H54 (cell line): ENCODE measurements around the gene PRKAG3.

ENCODE experiments used
- DNase-seq: peaks from one replicate; pipeline ENCODE4 v3.0.0; 2011; ENCODE audit warnings: low spot score, mixed read lengths; ENCODE audit not compliant: insufficient read length
- FAIRE-seq: peaks from 3 replicates; lab custom pipeline; 2011; peaks lifted over from hg19 to GRCh38; lab: Jason Lieb, UNC
- POLR2A ChIP-seq: IDR thresholded peaks from 2 replicates; pipeline ENCODE4 v1.6.1; 2011; ENCODE audit warnings: low read depth, mild to moderate bottlenecking, low read length

The PRKAG3 gene

GRCh38 chr2:218822622-218823021, 9.0 kb downstream of the PRKAG3 start:
- no peak for TF ChIP-seq POLR2A
- DNase-seq (no peak), FAIRE-seq (no peak)

GRCh38 chr2:218821605-218822211, 9.9 kb downstream of the PRKAG3 start:
- TF ChIP-seq POLR2A, result no peak
- FAIRE-seq (no peak), DNase-seq (no peak)

DNA sequence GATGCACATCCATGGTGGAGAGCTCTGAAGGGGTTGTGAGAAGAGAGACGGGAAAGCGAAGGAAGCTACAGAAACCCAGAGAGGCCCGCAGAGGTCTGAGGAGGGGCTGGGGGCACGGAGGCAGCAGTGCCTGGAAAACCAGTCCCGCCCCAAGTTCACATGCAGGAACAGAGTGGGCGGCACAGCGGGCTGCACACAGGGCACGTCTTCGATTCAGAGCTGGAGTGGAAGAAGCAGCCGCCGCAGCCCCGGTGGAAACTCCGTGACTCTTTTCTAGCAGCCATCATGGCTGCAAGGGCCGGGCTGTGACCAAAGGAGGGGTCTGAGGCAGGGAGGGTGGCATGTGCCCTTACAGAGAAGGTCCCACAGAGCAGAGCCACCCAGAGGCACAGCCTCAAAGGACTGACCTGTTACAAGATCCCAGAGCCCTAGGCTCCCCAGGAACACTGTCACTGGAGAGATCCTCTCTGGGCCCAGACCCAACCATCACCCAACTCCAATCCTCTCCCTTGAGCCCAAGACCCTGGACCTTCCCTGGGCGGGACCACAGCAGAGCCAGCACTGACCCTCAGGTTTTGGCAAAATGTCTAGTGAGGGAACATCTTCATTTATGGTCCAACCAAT, 10.7 kb downstream of the PRKAG3 start:
- DNase-seq (no peak), FAIRE-seq (no peak)
- no peak for TF ChIP-seq POLR2A

DNA sequence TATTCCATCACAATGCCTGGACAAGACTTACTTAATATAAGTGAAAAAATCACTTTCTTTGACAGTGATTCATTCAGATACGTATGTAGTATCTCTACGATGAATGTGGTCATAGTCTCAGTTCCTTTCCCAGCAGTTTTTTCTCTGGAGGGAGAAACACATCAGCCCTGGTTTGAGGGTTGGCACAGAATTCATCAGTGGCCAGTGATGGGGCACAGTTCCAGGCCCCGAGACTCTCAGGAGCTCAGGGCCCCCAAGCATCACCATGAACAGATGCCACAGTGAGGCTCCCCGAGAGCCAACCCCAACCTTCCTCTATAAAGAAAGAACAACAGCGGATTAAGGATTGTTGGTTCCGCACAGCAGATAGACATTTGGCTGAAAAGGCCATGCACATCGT, 12.5 kb downstream of the PRKAG3 start:
- FAIRE-seq, result no peak

DNA sequence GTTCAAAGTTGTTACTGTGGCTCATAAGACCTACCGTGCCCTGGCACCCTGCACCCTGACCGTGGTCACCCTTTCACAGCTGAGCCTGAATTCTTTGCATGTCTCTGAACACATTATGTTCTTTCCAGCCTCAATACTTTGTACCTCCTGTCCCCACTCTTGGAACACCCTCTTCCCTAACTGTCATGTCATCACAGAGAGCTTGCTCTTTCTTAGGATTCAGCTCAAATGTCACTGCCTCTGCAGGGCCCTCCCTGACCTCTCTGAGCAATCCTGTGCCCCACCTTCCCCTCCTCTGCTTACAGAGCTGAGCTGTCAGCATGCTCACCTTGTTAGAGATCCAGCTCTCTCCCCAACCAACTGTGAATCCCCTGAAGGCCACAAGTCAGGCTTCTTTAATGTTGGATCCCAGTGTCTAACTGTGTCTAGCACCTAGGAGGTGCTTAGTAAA, 15.0 kb downstream of the PRKAG3 start:
- FAIRE-seq, result no peak

More for the DNA sequence above, 12.5 kb downstream of the PRKAG3 start:
- TF ChIP-seq POLR2A, result no peak
- DNase-seq, result no peak

DNA sequence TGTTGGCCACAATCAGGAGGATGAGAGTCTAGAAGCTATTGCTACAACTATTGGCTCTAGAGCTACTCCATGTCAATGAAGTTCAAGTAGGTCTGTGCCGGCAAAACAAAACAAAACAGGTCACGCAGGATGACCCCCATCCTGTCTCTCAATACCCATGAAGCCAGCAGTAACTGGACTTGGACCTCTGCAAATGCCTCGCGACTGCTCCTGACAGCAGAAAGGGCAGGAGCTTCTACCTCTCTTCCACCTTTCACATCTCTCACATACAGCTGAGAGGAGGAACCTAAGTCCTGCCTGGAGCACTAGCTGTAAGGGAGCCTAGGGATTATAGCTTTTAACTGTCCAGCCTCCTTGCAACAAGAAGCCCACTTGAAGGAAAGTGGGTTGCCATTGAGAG, 16.0 kb downstream of the PRKAG3 start:
- no peak for TF ChIP-seq POLR2A
- FAIRE-seq (no peak), DNase-seq (no peak)

More for the DNA sequence above, 15.0 kb downstream of the PRKAG3 start:
- DNase-seq, result no peak
- TF ChIP-seq POLR2A, result no peak

DNA sequence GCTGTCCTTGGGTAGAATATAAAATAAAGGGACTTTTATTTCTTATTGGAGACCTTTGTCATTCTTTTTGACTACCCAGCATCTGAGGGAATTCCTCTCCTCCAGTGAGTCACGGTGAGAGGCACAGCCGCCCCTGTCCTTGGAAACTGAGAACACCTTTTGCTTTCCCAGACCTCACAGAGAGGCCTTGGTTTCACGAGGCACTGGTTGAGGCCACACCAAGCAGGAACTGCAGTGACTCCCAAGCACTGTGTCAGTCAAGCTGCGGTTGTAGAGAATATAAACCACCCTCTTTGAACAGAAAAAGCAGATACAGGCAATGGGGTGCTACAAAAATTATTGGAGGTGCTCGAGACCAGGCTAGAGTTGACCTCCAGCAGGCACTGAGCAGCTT, 16.4 kb downstream of the PRKAG3 start:
- no peak for FAIRE-seq

DNA sequence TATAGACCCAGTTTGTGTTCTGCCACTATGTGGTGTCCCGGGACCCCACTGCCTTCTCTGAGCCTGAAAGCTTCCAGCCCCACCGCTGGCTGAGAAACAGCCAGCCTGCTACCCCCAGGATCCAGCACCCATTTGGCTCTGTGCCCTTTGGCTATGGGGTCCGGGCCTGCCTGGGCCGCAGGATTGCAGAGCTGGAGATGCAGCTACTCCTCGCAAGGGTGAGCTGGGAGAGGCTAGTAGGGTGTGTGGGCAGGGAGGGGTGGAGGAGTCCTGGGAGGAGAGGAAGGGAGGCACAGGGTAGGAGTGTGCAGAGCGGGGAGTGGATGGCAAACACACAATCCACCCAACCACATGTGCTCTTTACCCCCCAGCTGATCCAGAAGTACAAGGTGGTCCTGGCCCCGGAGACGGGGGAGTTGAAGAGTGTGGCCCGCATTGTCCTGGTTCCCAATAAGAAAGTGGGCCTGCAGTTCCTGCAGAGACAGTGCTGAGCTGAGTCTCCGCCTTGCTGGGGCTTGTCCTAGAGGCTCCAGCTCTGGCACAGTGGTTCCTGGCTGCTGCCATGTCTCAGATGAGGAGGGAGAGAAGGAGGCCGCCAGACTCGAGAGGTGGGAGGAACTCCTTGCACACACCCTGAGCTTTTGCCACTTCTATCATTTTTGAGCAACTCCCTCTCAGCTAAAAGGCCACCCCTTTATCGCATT, 16.9 kb downstream of the PRKAG3 start:
- no peak for DNase-seq
- no peak for TF ChIP-seq POLR2A
- no peak for FAIRE-seq

More for the DNA sequence above, 16.4 kb downstream of the PRKAG3 start:
- no peak for TF ChIP-seq POLR2A
- no peak for DNase-seq

DNA sequence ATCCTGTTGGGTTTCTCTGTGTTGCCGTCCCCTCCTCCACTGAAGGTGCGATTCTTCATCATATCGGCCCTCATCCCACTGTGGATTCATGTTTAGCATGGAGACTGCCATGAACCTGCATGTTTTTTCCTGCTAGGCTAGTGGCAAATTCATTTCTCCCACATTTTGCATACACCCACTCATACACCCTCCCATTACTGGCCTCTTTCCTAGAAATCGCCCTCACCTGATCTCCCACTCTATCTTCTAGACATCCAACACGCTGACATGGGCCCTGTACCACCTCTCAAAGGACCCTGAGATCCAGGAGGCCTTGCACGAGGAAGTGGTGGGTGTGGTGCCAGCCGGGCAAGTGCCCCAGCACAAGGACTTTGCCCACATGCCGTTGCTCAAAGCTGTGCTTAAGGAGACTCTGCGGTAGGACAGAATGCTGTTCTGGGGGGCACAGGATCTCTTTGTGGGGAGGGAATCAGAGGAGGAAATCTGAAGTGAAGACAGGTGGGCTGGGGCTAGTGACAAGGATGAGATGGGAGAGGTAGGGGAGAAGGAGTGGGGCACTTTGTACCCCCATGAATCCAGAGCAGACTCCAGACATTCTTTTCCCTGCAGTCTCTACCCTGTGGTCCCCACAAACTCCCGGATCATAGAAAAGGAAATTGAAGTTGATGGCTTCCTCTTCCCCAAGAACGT, 17.7 kb downstream of the PRKAG3 start:
- DNase-seq, result no peak
- TF ChIP-seq POLR2A, result no peak
- FAIRE-seq, result no peak

DNA sequence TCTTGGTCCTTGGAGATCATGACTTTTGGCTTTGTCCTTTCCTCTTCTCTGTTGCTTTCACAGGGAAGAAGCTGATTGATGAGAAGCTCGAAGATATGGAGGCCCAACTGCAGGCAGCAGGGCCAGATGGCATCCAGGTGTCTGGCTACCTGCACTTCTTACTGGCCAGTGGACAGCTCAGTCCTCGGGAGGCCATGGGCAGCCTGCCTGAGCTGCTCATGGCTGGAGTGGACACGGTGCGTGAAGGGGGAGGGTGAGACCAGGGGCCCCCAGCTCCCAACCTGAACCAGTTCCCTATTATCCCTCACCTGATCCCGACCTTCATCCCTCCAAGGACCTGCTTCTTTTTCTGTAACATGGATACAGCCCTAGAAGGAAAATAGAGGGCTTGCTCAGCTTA, 18.7 kb downstream of the PRKAG3 start:
- FAIRE-seq (no peak), DNase-seq (no peak)
- no peak for TF ChIP-seq POLR2A

DNA sequence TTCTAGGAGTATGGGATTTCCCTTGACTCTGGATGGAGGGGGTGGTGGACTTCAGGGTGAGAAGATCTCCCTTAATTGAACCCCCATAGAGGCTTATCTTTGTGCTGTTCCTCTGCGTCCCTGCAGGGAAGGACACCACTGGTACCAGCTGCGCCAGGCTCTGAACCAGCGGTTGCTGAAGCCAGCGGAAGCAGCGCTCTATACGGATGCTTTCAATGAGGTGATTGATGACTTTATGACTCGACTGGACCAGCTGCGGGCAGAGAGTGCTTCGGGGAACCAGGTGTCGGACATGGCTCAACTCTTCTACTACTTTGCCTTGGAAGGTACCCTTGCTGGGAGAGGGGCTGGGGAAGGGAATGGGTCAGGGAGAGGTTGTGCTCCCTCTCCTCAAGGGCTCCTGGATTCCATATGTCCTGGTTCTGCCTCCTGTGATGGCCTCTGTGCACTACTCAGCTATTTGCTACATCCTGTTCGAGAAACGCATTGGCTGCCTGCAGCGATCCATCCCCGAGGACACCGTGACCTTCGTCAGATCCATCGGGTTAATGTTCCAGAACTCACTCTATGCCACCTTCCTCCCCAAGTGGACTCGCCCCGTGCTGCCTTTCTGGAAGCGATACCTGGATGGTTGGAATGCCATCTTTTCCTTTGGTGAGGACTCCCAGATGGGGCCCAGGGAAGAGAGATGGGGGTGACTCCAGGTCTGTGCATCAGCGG, 19.3 kb downstream of the PRKAG3 start:
- FAIRE-seq, result no peak
- no peak for TF ChIP-seq POLR2A
- no peak for DNase-seq

- FAIRE-seq (no peak), DNase-seq (no peak)
- no peak for TF ChIP-seq POLR2A
Measured at GRCh38 chr2:218811382-218811781, 20.2 kb downstream of the PRKAG3 start.

- no peak for TF ChIP-seq POLR2A
- FAIRE-seq, result no peak
- no peak for DNase-seq
Measured at GRCh38 chr2:218810256-218810655, 21.3 kb downstream of the PRKAG3 start.
